HG02571 (cell line): Measurements from ENCODE around the gene SENP3.

Experiments
- ATAC-seq: cut with Tn5 transposase; IDR thresholded peaks from one replicate; pipeline ENCODE4 v1.9.1; 2021; ENCODE audit warnings: mild to moderate bottlenecking, moderate library complexity; ENCODE audit not compliant: unreplicated experiment

Gene SENP3

DNA sequence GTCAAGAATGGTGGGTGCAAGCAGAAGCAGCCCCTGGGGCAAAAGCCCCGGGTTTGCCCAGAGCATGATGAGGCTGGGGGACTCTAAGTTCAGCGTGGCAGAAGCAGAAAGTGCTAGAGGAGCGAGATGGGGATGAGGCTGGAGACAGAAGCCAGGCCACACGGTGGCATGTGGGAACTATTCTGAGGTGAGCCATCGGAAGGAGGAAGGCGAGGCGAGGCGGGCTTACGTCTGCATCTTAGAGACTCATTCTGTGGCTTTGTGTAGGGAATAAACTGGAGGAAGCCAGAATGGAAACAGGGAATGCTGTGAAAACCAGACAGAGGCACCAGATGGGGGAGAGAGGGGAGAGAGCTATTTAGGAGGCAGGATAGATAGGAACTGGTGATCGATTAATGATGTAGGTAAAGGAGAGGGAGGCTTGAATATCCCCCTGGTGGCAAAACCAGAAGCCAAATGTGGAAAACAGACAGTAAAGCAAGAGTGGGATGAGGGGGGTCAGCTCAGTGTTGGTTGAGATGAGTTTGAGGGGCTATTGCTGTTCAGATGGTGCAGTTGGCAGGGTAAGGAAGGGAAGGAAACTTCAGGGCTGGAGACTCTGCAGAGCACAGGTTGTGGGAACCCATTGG, 6.3 kb upstream of the SENP3 start:
- ATAC-seq = no peak

DNA sequence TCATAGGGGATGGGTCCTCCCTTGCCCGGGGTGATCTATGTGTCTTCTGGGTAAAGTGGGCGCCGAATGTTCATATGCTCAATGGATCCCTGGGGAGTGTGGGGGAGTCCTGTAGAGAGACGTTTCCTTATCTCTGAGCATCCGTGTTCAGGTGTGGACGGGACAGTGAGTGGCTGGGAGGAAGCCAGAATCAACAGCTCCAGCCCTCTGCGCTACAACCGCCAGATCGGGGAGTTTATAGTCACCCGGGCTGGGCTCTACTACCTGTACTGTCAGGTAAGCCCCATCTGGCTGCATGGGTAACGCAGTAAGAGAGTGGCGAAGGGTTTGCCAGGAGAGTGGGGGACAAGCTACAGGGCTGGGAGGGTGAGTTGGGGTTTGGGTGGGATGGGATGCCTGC, 5.1 kb upstream of the SENP3 start:
- ATAC-seq = no peak

DNA sequence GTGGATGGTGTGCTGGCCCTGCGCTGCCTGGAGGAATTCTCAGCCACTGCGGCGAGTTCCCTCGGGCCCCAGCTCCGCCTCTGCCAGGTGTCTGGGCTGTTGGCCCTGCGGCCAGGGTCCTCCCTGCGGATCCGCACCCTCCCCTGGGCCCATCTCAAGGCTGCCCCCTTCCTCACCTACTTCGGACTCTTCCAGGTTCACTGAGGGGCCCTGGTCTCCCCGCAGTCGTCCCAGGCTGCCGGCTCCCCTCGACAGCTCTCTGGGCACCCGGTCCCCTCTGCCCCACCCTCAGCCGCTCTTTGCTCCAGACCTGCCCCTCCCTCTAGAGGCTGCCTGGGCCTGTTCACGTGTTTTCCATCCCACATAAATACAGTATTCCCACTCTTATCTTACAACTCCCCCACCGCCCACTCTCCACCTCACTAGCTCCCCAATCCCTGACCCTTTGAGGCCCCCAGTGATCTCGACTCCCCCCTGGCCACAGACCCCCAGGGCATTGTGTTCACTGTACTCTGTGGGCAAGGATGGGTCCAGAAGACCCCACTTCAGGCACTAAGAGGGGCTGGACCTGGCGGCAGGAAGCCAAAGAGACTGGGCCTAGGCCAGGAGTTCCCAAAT, 4.5 kb upstream of the SENP3 start:
- no peak for ATAC-seq

DNA sequence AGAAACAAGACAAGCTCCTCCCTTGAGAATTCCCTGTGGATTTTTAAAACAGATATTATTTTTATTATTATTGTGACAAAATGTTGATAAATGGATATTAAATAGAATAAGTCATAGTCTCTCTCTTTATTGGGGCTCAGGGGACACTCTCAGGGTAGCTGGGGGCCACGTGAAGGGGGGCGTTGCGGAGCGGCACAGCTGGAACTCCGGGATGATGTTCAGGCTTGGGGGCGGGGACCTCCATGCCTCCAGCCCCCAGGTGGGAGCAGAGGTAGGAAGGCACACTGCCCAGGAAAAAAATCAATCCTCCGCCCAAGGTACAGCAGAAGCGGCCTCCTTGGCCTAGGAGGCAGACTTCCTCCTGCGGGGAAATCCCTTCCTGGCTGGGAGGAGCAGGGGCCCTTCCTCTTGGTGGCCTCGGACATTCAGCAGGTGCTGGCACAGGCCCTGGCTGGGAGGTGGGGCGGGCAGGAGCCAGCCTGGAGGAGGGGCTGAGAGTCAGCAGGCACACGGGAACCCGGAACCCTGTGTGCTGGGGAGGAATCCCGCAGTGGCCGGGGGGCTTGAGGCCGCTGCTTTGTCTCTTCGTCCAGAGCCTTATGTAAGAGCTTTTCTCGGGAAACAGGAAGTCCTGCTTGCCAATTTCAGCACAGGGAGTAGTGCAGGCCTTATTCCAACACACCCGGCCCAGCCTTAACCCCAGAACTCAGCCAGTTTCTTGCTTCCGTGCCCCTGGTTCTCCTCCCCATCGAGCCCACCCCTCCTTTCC, 3.8 kb upstream of the SENP3 start:
- no peak for ATAC-seq

DNA sequence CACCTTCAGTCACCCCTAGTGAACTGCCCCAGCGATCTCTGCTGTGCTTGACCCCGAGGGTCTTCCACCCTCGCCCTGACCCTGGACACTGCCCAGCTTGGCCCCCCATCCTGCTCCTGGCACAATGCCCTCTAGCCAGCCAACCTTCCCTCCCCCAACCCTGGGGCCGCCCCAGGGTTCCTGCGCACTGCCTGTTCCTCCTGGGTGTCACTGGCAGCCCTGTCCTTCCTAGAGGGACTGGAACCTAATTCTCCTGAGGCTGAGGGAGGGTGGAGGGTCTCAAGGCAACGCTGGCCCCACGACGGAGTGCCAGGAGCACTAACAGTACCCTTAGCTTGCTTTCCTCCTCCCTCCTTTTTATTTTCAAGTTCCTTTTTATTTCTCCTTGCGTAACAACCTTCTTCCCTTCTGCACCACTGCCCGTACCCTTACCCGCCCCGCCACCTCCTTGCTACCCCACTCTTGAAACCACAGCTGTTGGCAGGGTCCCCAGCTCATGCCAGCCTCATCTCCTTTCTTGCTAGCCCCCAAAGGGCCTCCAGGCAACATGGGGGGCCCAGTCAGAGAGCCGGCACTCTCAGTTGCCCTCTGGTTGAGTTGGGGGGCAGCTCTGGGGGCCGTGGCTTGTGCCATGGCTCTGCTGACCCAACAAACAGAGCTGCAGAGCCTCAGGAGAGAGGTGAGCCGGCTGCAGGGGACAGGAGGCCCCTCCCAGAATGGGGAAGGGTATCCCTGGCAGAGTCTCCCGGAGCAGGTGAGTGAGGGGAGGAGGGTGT, 3.0 kb upstream of the SENP3 start, which contains the start of gene TNFSF13:
Gene TNFSF13 (plus strand): TSS at position 207 of the 776 bp plus-strand sequence. CDS start 290 bp downstream, at position 497.
- ATAC-seq = no peak

- no peak for ATAC-seq
Measured at GRCh38 chr17:7559320-7560171, 2.2 kb upstream of the SENP3 start.

- no peak for ATAC-seq
Measured at GRCh38 chr17:7560172-7561027, 1.3 kb upstream of the SENP3 start.

GRCh38 chr17:7561028-7561575, 617 bp upstream of the SENP3 start:
- ATAC-seq = peak; percentile 52

DNA sequence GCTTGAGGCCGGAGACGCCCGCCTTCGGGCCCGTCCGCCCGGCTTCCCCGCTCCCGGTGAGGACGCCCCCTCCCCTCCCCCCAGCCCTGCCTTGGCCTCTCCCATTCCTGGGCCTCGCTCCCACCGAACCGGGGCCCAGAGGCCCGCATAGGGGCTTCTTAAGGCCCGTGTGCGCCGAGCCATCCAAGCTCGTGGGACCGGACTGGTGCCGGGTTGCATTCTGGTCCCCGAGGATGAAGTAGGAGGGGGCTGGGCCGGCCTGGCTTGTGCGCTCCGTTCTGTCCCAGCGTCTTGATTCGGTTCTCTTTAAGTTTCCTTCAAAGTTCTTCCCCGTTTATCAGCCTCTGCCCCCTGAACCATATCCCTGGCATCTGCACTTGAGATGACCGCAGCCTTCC, 488 bp downstream of the SENP3 start:
- no peak for ATAC-seq

- no peak for ATAC-seq
Measured at GRCh38 chr17:7563115-7563869, 1.6 kb downstream of the SENP3 start.

- ATAC-seq = no peak
Measured at GRCh38 chr17:7569571-7569970, 7.9 kb downstream of the SENP3 start.

DNA sequence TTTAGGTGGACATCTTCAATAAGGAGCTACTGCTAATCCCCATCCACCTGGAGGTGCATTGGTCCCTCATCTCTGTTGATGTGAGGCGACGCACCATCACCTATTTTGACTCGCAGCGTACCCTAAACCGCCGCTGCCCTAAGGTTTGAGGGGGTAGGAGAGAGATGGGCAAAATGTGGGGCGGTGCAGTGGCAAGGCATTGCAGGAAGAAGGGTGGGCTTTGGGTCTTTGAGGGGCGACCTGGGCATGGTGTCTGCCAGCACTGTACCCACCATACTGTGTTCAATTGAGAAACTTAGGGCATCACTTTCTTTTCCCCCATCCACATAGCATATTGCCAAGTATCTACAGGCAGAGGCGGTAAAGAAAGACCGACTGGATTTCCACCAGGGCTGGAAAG, 8.6 kb downstream of the SENP3 start:
- no peak for ATAC-seq

DNA sequence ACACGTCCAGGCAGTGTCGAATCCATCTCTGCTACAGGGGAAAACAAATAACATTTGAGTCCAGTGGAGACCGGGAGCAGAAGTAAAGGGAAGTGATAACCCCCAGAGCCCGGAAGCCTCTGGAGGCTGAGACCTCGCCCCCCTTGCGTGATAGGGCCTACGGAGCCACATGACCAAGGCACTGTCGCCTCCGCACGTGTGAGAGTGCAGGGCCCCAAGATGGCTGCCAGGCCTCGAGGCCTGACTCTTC, 10.5 kb downstream of the SENP3 start:
- ATAC-seq = no peak

- peak; percentile 85 for ATAC-seq
Measured at GRCh38 chr17:7572588-7573323, 11.0 kb downstream of the SENP3 start.

- no peak for ATAC-seq
Measured at GRCh38 chr17:7573324-7574080, 11.8 kb downstream of the SENP3 start.

GRCh38 chr17:7574176-7574953, 12.6 kb downstream of the SENP3 start:
- no peak for ATAC-seq

DNA sequence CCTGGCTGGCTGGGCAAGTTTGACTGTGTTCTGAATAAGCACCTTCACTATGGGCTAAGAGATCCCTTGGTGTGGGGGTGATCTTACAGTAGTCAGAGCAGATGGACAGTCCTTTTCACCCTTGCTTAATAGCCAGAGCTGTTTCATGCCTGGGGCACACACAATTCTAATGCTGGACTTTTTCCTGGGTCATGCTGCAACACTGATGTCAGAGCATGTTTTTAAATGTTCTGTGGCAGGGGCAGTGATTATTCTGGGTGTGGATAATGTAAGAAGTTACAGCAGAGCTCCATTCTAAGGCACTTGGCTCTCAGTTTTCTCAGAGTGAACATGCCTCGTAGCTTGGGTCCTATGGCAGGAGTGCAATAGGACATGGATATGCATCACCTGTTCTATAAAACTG, 13.8 kb downstream of the SENP3 start:
- no peak for ATAC-seq
